OCI-LY1 (cell line): Measurements from ENCODE around the gene C1QTNF5.

Source experiments
- H2AFZ ChIP-seq: fragments of 200-600 bp; sonication (generic), shearing (Covaris generic); 2 replicates; pipeline ENCODE4 v1.6.0; 2014; ENCODE audit warnings: antibody characterized with exemption, mild to moderate bottlenecking, low read length
- H3F3A ChIP-seq: fragments of 200-600 bp; sonication (generic), shearing (Covaris generic); 2 replicates; pipeline ENCODE4 v1.6.0; 2014; ENCODE audit warnings: mild to moderate bottlenecking, antibody characterized with exemption, low read length, moderate library complexity; ENCODE audit not compliant: insufficient read depth
- H3K27ac ChIP-seq: fragments of 200-600 bp; sonication (generic); 2 replicates; pipeline ENCODE4 v1.5.1; 2014; ENCODE audit warnings: low read length, mixed run types, mild to moderate bottlenecking, low read depth; ENCODE audit not compliant: poor library complexity, severe bottlenecking
- H3K27me3 ChIP-seq: fragments of 200-600 bp; sonication (generic); 2 replicates; pipeline ENCODE4 v1.6.0; 2014; ENCODE audit warnings: antibody characterized with exemption, mild to moderate bottlenecking, low read length, moderate library complexity; ENCODE audit not compliant: insufficient read depth
- H3K36me3 ChIP-seq: fragments of 200-600 bp; sonication (generic); 2 replicates; pipeline ENCODE4 v1.6.1; 2014; ENCODE audit warnings: mild to moderate bottlenecking, antibody characterized with exemption, low read length, moderate library complexity, mixed read lengths; ENCODE audit not compliant: insufficient read depth
- H3K4me1 ChIP-seq: fragments of 200-600 bp; sonication (generic); 2 replicates; pipeline ENCODE4 v1.5.1; 2014; ENCODE audit warnings: mild to moderate bottlenecking, low read length, moderate library complexity; ENCODE audit not compliant: insufficient read depth, severe bottlenecking
- H3K4me2 ChIP-seq: fragments of 200-600 bp; sonication (generic), shearing (Covaris generic); 2 replicates; pipeline ENCODE4 v1.6.1; 2014; ENCODE audit warnings: low read length
- H3K4me3 ChIP-seq: fragments of 200-600 bp; sonication (generic); 2 replicates; pipeline ENCODE4 v1.5.1; 2014; ENCODE audit warnings: low read length, low read depth, mild to moderate bottlenecking, mixed read lengths; ENCODE audit not compliant: poor library complexity, severe bottlenecking
- H3K79me2 ChIP-seq: fragments of 200-600 bp; shearing (Covaris generic); 2 replicates; pipeline ENCODE4 v1.6.1; 2016; ENCODE audit warnings: mixed run types, low read length, mixed read lengths; ENCODE audit not compliant: insufficient read depth
- H3K9ac ChIP-seq: fragments of 200-600 bp; sonication (generic), shearing (Covaris generic); 2 replicates; pipeline ENCODE4 v1.6.1; 2014; ENCODE audit warnings: mild to moderate bottlenecking, low read length, mixed read lengths
- H3K9me2 ChIP-seq: fragments of 200-600 bp; sonication (generic), shearing (Covaris generic); 2 replicates; pipeline ENCODE4 v1.6.1; 2014; ENCODE audit warnings: low read depth, mild to moderate bottlenecking, low read length, mixed read lengths
- H3K9me3 ChIP-seq: fragments of 200-600 bp; shearing (Covaris generic); 2 replicates; pipeline ENCODE4 v1.6.1; 2014; ENCODE audit warnings: low read length, mixed read lengths
- H4K20me1 ChIP-seq: fragments of 200-600 bp; sonication (generic), shearing (Covaris generic); 2 replicates; pipeline ENCODE4 v1.6.0; 2016; ENCODE audit warnings: mild to moderate bottlenecking, low read length; ENCODE audit not compliant: insufficient read depth
- CTCF ChIP-seq: fragments of 200-600 bp; sonication (generic), shearing (Covaris generic); IDR thresholded peaks from 2 replicates; pipeline ENCODE4 v1.5.1; 2017; ENCODE audit warnings: mild to moderate bottlenecking, antibody characterized with exemption, low read length, moderate library complexity, mixed read lengths
- EZH2 ChIP-seq: fragments of 200-600 bp; sonication (generic), shearing (Covaris generic); IDR thresholded peaks from 2 replicates; pipeline ENCODE4 v1.8.0; 2017; ENCODE audit warnings: borderline replicate concordance, mixed run types, mild to moderate bottlenecking, antibody characterized with exemption, low read length, moderate library complexity, mixed read lengths

The C1QTNF5 gene

GRCh38 chr11:119309411-119309810 is 31.3 kb downstream of the C1QTNF5 start:
- Histone ChIP-seq H3K27me3 (no peaks in the 10 kb centered on the region), H3K27ac (no peak overlapping the region), H3K4me2 (no peak overlapping the region), H3K79me2 (no peaks in the 10 kb centered on the region), H3K36me3 (no peaks in the 10 kb centered on the region; the same call in 1 of the 2 replicates), H3K4me3 (no peak overlapping the region), H3K4me1 (no peaks in the 10 kb centered on the region), H4K20me1 (no peaks in the 10 kb centered on the region), H3K9ac (no peak overlapping the region), H3F3A (no peaks in the 10 kb centered on the region), H3K9me2 (no peaks in the 10 kb centered on the region), H3K9me3 (no peaks in the 10 kb centered on the region), H2AFZ (no peak overlapping the region)
- TF ChIP-seq EZH2 (no peak), CTCF (no peak)

- no peaks in the 10 kb centered on the region for H4K20me1 ChIP-seq
- H3K27ac ChIP-seq: no peak overlapping the region
- peaks cover 13% of the 10 kb centered on the region for H3K36me3 ChIP-seq
- H2AFZ ChIP-seq: no peak overlapping the region
- H3K9me3 ChIP-seq: no peaks in the 10 kb centered on the region
- H3K4me3 ChIP-seq: no peak overlapping the region
- H3K9ac ChIP-seq: no peak overlapping the region
- TF ChIP-seq CTCF (no peak), EZH2 (no peak)
- no peaks in the 10 kb centered on the region for H3K27me3 ChIP-seq
- no peaks in the 10 kb centered on the region for H3K9me2 ChIP-seq
- H3K4me2 ChIP-seq: no peak overlapping the region
- H3K4me1 ChIP-seq: no peaks in the 10 kb centered on the region
- no peaks in the 10 kb centered on the region for H3F3A ChIP-seq
- no peaks in the 10 kb centered on the region for H3K79me2 ChIP-seq
Measured at GRCh38 chr11:119307974-119308373, 32.7 kb downstream of the C1QTNF5 start.

GRCh38 chr11:119307219-119307618 is 33.5 kb downstream of the C1QTNF5 start:
- H3K27me3 ChIP-seq: no peaks in the 10 kb centered on the region
- H4K20me1 ChIP-seq: no peaks in the 10 kb centered on the region
- H3K9me2 ChIP-seq: no peaks in the 10 kb centered on the region
- TF ChIP-seq EZH2 (no peak), CTCF (no peak)
- H3F3A ChIP-seq: no peaks in the 10 kb centered on the region
- no peak overlapping the region for H3K4me2 ChIP-seq
- no peak overlapping the region for H3K4me3 ChIP-seq
- H3K79me2 ChIP-seq: no peaks in the 10 kb centered on the region
- no peak overlapping the region for H3K27ac ChIP-seq
- no peak overlapping the region for H2AFZ ChIP-seq
- H3K9me3 ChIP-seq: no peaks in the 10 kb centered on the region
- no peaks in the 10 kb centered on the region for H3K4me1 ChIP-seq
- peaks cover 21% of the 10 kb centered on the region for H3K36me3 ChIP-seq
- H3K9ac ChIP-seq: no peak overlapping the region
